Gastrocnemius medialis (tissue), 4 donors: ENCODE measurements around the gene TMEM117. TPM values are rescaled to one million over a fixed set of nuclear protein-coding genes. Genes with fewer than 3 reads are reported as not detected.
"Not testable (repeated sequence)": the region's sequence is repeated elsewhere in the genome, so short reads cannot be mapped to it uniquely, and the experiment has no call there.

Experiments used
- ATAC-seq, 2 donors: fragments of 150-250 bp; one replicate each; pipeline ENCODE4 v1.9.1; 2016
- DNase-seq, 2 donors: peaks; one replicate each; pipeline ENCODE4 v3.0.0-alpha.2; 2019
- H3K27ac ChIP-seq, 4 donors: fragments of 200-600 bp; sonication (generic); 1 replicate in 1 of 4; 2 replicates in 3 of 4; pipeline ENCODE4 v1.5.1; 2016 to 2018; ENCODE audit warnings: mild to moderate bottlenecking in 2 of 4, moderate library complexity in 1 of 4
- H3K27me3 ChIP-seq, 3 donors: fragments of 200-600 bp; sonication (generic) in 2 of 3; 1 replicate in 1 of 3; 2 replicates in 2 of 3; pipeline versions ENCODE4 v1.5.1 to v1.6.0; 2016 to 2019; ENCODE audit warnings: mild to moderate bottlenecking in 1 of 3, moderate library complexity in 1 of 3
- H3K36me3 ChIP-seq, 2 donors: fragments of 200-600 bp; sonication (generic) in 1 of 2; one replicate each; pipeline ENCODE4 v1.5.1; 2017 to 2018
- H3K4me1 ChIP-seq, 2 donors: fragments of 200-600 bp; sonication (generic) in 1 of 2; one replicate each; pipeline ENCODE4 v1.5.1; 2016 to 2017; ENCODE audit warnings: mild to moderate bottlenecking in 2 of 2
- H3K4me3 ChIP-seq, 4 donors: fragments of 200-600 bp; sonication (generic) in 3 of 4; 1 replicate in 1 of 4; 2 replicates in 3 of 4; pipeline ENCODE4 v1.5.1; 2016 to 2019; ENCODE audit warnings: mild to moderate bottlenecking in 2 of 4
- H3K9me3 ChIP-seq, 3 donors: fragments of 200-600 bp; sonication (generic) in 2 of 3; 1 replicate in 1 of 3; 2 replicates in 2 of 3; pipeline ENCODE4 v1.5.1; 2016 to 2019
- POLR2A ChIP-seq, 2 donors: fragments of 450-650 bp; IDR thresholded peaks; one replicate each; pipeline ENCODE4 v1.6.1; 2017; ENCODE audit warnings: antibody characterized with exemption in 2 of 2, mild to moderate bottlenecking in 2 of 2, moderate library complexity in 2 of 2
- in situ Hi-C, 4 donors: fragments of 200-750 bp; cut with MboI; loops; one replicate each; pipeline versions ENCODE4 v1.15.0 to v1.8.0; 2017; ENCODE audit warnings: low sequenced_read_pairs in 4 of 4
- intact Hi-C: fragments of 100-400 bp; cut with DNase I; formaldehyde crosslinking; loops from one replicate; pipeline ENCODE4 v1.15.1; 2023; ENCODE audit warnings: low total_unique reads
- total RNA-seq, 4 donors: library from RNA; depleted of rRNA; stranded (reverse); fragments of >200 nt; gene quantifications; one replicate each; pipeline versions ENCODE4 v1.1.0 to v1.2.3, GENCODE V29; 2016
- TF ChIP-seq, protein P1 (sequence below), 5 experiments: fragments of 450-650 bp in 3 of 5; fragments of 200-600 bp in 2 of 5; sonication (generic) in 2 of 5; IDR thresholded peaks in 4 of 5; conservative IDR thresholded peaks in 1 of 5; 1 replicate in 4 of 5; 2 replicates in 1 of 5; pipeline ENCODE4 v1.5.1; 2016 to 2019; ENCODE audit warnings: antibody characterized with exemption in 5 of 5, mild to moderate bottlenecking in 3 of 5, moderate library complexity in 3 of 5

The TMEM117 gene
- total RNA-seq, 4 donors from 2014 or later, result 3.5 to 19.4 (median 6.1) TPM

DNA sequence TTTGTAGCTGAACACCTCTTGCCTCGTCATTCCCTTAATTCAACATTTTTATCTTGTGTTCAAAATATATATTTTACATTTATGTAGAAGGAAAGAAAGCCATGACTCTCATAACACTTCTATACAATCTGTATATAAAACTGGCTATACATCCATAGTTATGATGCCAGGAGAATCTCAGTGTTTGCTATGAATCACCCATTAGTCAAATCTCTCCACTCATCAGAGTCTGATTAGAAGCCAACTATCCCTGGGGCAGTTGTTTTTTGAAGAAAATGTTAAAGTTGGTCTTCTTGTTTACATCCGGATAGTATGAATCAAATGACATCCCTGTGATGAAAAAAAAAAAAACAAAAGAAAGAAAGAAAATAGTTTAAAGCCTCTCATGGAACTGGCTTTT, 536.4 kb downstream of the TMEM117 start:
- in situ Hi-C loops, result no loop called here
- no peaks in the 10 kb centered on the region for H3K36me3 ChIP-seq
- DNase-seq, result no peak
- no peak for TF ChIP-seq POLR2A (IDR thresholded peaks at IDR 0.05)
- TF ChIP-seq, protein P1, sequence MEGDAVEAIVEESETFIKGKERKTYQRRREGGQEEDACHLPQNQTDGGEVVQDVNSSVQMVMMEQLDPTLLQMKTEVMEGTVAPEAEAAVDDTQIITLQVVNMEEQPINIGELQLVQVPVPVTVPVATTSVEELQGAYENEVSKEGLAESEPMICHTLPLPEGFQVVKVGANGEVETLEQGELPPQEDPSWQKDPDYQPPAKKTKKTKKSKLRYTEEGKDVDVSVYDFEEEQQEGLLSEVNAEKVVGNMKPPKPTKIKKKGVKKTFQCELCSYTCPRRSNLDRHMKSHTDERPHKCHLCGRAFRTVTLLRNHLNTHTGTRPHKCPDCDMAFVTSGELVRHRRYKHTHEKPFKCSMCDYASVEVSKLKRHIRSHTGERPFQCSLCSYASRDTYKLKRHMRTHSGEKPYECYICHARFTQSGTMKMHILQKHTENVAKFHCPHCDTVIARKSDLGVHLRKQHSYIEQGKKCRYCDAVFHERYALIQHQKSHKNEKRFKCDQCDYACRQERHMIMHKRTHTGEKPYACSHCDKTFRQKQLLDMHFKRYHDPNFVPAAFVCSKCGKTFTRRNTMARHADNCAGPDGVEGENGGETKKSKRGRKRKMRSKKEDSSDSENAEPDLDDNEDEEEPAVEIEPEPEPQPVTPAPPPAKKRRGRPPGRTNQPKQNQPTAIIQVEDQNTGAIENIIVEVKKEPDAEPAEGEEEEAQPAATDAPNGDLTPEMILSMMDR (IDR thresholded peaks at IDR 0.05 in 4 of 5, conservative IDR thresholded peaks at IDR 0.05 in 1 of 5), result no peak
- ATAC-seq, result no peak
- H3K4me3 ChIP-seq, result no peak overlapping the region
- H3K27me3 ChIP-seq, result no peaks in the 10 kb centered on the region
- no peak overlapping the region for H3K27ac ChIP-seq
- no peaks in the 10 kb centered on the region for H3K4me1 ChIP-seq
- no peaks in the 10 kb centered on the region for H3K9me3 ChIP-seq
- intact Hi-C loops, result no loop called here

GRCh38 chr12:44375694-44376093, 539.8 kb downstream of the TMEM117 start:
- no peaks in the 10 kb centered on the region for H3K36me3 ChIP-seq
- DNase-seq (no peak), ATAC-seq (no peak)
- H3K4me1 ChIP-seq, result peaks cover 9 to 13% of the 10 kb centered on the region in 2 donors
- no peaks in the 10 kb centered on the region for H3K9me3 ChIP-seq
- intact Hi-C loops (no loop called here), in situ Hi-C loops (no loop called here)
- no peak overlapping the region for H3K4me3 ChIP-seq
- TF ChIP-seq, protein P1 (IDR thresholded peaks at IDR 0.05 in 4 of 5, conservative IDR thresholded peaks at IDR 0.05 in 1 of 5), result no peak
- TF ChIP-seq POLR2A (IDR thresholded peaks at IDR 0.05), result no peak
- H3K27ac ChIP-seq, result no peak overlapping the region
- no peaks in the 10 kb centered on the region for H3K27me3 ChIP-seq

DNA sequence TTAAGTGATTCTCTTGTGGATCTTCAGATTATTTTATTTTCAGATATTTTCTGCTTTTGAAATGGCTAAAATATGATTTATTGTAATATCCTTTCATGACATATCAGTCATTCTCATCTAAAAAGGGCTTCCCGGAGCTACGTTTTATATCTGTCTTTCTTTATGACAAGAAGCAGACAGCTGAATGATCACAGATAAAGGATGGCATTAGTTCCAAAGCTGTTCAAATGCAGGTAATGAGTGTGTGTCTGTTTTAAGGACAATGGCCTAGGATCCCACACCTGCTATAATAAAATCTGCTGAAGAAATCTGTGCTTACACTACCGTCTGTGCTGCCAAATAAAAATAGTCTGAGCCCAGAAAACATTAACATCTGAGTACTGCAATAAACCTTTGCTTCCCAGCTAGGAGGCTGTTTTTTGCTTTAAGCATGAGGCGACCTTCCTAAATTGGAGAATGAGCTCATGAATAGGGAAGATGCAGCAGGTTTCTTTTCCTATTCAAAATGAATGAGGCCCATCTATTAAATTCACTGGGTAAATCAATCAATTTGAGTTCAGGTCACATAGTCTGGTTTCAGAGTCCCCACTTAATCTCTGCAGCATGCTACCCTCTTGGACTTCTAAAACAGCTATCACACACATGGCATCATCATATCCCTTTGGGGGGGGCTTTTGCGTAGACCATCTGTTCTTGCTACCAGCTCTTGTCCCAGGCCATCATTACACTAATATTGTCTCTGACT, 541.7 kb downstream of the TMEM117 start:
- intact Hi-C loops, result no loop called here
- ATAC-seq, result no peak
- in situ Hi-C loops, result no loop called here

GRCh38 chr12:44379113-44379512, 543.2 kb downstream of the TMEM117 start:
- ATAC-seq, DNase-seq, H3K27me3 ChIP-seq, H3K36me3 ChIP-seq, H3K4me3 ChIP-seq, H3K9me3 ChIP-seq, intact Hi-C loops, in situ Hi-C loops, H3K27ac ChIP-seq: not testable (repeated sequence)
- H3K4me1 ChIP-seq, result peaks cover 9 to 13% of the 10 kb centered on the region in 2 donors

More for the DNA sequence above, 541.7 kb downstream of the TMEM117 start:
- Histone ChIP-seq H3K9me3 (no peaks in the 10 kb centered on the region), H3K27ac (no peak overlapping the region), H3K4me1 (peaks cover 9 to 13% of the 10 kb centered on the region in 2 donors), H3K27me3 (no peaks in the 10 kb centered on the region), H3K4me3 (no peak overlapping the region), H3K36me3 (no peaks in the 10 kb centered on the region)
- TF ChIP-seq, protein P1 (IDR thresholded peaks at IDR 0.05 in 4 of 5, conservative IDR thresholded peaks at IDR 0.05 in 1 of 5), result no peak
- TF ChIP-seq POLR2A (IDR thresholded peaks at IDR 0.05), result no peak
- no peak for DNase-seq

GRCh38 chr12:44379831-44380230, 544.0 kb downstream of the TMEM117 start:
- in situ Hi-C loops, result no loop called here
- TF ChIP-seq, protein P1 (IDR thresholded peaks at IDR 0.05 in 4 of 5, conservative IDR thresholded peaks at IDR 0.05 in 1 of 5), result no peak
- TF ChIP-seq POLR2A (IDR thresholded peaks at IDR 0.05), result no peak
- peak in 1 of 2 donors; percentile 41 for ATAC-seq

More at GRCh38 chr12:44379831-44380230, 544.0 kb downstream of the TMEM117 start:
- no peak for DNase-seq
- intact Hi-C loops, result no loop called here
- Histone ChIP-seq H3K36me3 (no peaks in the 10 kb centered on the region), H3K4me1 (peaks cover 9 to 13% of the 10 kb centered on the region in 2 donors), H3K27me3 (no peaks in the 10 kb centered on the region), H3K9me3 (no peaks in the 10 kb centered on the region), H3K4me3 (no peak overlapping the region), H3K27ac (no peak overlapping the region)
